Mammary epithelial cell (primary cell): ENCODE data around the gene FAM210B.

ENCODE experiments used
- EZH2 ChIP-seq: IDR thresholded peaks from 2 replicates; pipeline ENCODE4 v1.6.1; 2012; ENCODE audit warnings: low read length, inconsistent platforms, borderline replicate concordance
- TF ChIP-seq, protein P1 (sequence below), 2 donors: IDR thresholded peaks in 1 of 2; conservative IDR thresholded peaks in 1 of 2; 2 replicates each; pipeline ENCODE4 v1.5.1; 2011 to 2012; ENCODE audit warnings: inconsistent platforms in 2 of 2, low read length in 2 of 2, mild to moderate bottlenecking in 2 of 2, control low read depth in 1 of 2, low read depth in 1 of 2; ENCODE audit not compliant: insufficient read depth in 1 of 2; ENCODE audit errors: extremely low read depth in 1 of 2

DNA sequence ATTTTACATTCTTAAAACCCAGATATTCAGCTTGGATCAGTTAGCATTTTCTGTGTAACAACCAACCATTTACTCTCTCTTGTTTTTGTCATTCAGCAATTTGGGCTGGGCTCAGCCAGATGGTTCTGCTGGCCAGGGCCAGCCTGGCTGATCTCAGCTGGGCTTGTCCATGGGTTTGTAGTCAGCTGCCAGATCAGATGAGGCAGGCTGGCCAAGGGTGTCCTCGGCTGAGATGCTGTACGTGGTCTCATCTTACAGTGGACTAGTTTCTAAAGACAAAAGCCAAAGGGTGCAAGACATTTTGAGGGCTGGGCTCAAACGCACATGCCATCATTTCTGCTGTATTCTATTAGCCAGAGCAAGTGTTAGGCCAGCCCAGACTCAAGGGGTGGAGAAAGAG is 16.0 kb upstream of the FAM210B start:
- TF ChIP-seq, protein P1, sequence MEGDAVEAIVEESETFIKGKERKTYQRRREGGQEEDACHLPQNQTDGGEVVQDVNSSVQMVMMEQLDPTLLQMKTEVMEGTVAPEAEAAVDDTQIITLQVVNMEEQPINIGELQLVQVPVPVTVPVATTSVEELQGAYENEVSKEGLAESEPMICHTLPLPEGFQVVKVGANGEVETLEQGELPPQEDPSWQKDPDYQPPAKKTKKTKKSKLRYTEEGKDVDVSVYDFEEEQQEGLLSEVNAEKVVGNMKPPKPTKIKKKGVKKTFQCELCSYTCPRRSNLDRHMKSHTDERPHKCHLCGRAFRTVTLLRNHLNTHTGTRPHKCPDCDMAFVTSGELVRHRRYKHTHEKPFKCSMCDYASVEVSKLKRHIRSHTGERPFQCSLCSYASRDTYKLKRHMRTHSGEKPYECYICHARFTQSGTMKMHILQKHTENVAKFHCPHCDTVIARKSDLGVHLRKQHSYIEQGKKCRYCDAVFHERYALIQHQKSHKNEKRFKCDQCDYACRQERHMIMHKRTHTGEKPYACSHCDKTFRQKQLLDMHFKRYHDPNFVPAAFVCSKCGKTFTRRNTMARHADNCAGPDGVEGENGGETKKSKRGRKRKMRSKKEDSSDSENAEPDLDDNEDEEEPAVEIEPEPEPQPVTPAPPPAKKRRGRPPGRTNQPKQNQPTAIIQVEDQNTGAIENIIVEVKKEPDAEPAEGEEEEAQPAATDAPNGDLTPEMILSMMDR (conservative IDR thresholded peaks at IDR 0.05 in 1 of 2, IDR thresholded peaks at IDR 0.05 in 1 of 2; ENCODE audit: extremely low read depth in 1 of 2, insufficient read depth in 1 of 2, low read depth in 1 of 2, low read length in 2 of 2), result no peak
- TF ChIP-seq EZH2, result no peak
